Bronchial epithelial cell (primary cell): ENCODE data around the gene CAPN10. TPM values are rescaled to one million over a fixed set of nuclear protein-coding genes. Genes with fewer than 3 reads are reported as not detected.

Source experiments
- DNase-seq: peaks from one replicate; pipeline ENCODE4 v3.0.0-alpha.2; 2010; ENCODE audit warnings: low read depth
- FAIRE-seq: peaks from 2 replicates; lab custom pipeline; 2011; peaks lifted over from hg19 to GRCh38; lab: Jason Lieb, UNC
- H3K27me3 ChIP-seq: 2 replicates; pipeline ENCODE4 v1.5.1; 2011; ENCODE audit warnings: low read length; ENCODE audit not compliant: control insufficient read depth, insufficient read depth
- H3K36me3 ChIP-seq: 2 replicates; pipeline ENCODE4 v1.5.1; 2011; ENCODE audit warnings: low read length; ENCODE audit not compliant: control insufficient read depth, insufficient read depth
- H3K4me3 ChIP-seq: 2 replicates; pipeline ENCODE4 v1.5.1; 2011; ENCODE audit warnings: mild to moderate bottlenecking, low read depth, low read length, control low read depth
- total RNA-seq: library from RNA; depleted of rRNA; stranded (reverse); fragments of >200 nt; gene quantifications from 2 replicates; pipeline ENCODE4 v1.2.1, GENCODE V29; 2014
- TF ChIP-seq, protein P1 (sequence below): IDR thresholded peaks from 2 replicates; pipeline ENCODE4 v1.5.1; 2011; ENCODE audit warnings: mild to moderate bottlenecking, moderate library complexity, low read length, control low read depth, inconsistent platforms; ENCODE audit not compliant: insufficient read depth, severe bottlenecking

CAPN10 gene
- total RNA-seq, 1 donor from 2014 or later, result 13.4 TPM

DNA sequence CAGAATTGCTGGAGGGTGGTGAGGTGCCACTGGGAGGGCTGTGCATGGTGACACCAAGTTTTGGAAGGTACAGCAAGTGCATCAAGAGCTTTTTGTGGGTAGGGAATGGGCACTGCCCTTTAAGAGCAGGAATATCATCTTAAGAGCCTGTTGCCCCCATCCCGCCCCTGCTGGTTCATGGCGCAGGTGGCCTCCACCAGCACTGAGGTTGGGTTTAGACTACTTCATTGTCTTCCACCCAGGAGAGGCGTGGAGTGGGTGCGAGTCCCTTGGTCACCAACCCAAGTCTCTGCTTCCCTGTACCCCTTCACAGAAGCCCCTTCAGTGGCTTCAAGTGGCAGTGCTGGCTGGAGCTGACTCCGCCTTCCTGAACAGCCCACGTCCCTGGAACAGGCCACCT, 10.5 kb upstream of the CAPN10 start:
- TF ChIP-seq, protein P1, sequence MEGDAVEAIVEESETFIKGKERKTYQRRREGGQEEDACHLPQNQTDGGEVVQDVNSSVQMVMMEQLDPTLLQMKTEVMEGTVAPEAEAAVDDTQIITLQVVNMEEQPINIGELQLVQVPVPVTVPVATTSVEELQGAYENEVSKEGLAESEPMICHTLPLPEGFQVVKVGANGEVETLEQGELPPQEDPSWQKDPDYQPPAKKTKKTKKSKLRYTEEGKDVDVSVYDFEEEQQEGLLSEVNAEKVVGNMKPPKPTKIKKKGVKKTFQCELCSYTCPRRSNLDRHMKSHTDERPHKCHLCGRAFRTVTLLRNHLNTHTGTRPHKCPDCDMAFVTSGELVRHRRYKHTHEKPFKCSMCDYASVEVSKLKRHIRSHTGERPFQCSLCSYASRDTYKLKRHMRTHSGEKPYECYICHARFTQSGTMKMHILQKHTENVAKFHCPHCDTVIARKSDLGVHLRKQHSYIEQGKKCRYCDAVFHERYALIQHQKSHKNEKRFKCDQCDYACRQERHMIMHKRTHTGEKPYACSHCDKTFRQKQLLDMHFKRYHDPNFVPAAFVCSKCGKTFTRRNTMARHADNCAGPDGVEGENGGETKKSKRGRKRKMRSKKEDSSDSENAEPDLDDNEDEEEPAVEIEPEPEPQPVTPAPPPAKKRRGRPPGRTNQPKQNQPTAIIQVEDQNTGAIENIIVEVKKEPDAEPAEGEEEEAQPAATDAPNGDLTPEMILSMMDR, result no peak
- peaks cover 13% of the 10 kb centered on the region for H3K36me3 ChIP-seq
- DNase-seq (no peak), FAIRE-seq (no peak)
- no peaks in the 10 kb centered on the region for H3K27me3 ChIP-seq
- no peak overlapping the region for H3K4me3 ChIP-seq

DNA sequence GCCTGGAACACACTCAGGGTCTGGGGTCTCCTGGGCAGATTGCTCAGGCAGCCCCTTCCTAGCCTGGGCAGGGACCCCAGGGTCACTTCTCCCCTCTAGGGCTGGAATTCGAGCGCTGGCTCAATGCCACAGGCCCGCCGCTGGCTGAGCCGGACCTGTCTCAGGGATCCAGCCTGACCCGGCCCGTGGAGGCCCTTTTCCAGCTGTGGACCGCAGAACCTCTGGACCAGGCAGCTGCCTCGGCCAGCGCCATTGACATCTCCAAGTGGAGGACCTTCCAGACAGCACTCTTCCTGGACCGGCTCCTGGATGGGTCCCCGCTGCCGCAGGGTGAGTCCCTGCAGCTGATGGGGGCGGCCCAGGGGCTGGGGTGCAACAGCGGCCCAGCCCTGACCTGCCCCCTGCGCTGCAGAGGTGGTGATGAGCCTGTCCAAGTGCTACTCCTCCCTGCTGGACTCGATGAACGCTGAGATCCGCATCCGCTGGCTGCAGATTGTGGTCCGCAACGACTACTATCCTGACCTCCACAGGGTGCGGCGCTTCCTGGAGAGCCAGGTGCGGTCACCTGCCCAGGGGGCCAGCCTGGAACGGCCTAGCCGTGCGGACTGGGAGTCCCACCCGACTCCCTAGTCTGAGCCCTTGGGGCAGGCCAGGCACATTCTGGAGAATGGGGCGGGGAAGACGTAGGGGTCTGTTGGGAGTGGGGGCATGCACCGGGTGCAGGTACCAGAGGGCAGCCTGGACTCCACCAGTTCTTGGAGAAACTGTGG, 9.9 kb upstream of the CAPN10 start:
- FAIRE-seq (no peak), DNase-seq (no peak)
- peaks cover 13% of the 10 kb centered on the region for H3K36me3 ChIP-seq
- no peaks in the 10 kb centered on the region for H3K27me3 ChIP-seq
- H3K4me3 ChIP-seq, result no peak overlapping the region
- TF ChIP-seq, protein P1, result no peak

DNA sequence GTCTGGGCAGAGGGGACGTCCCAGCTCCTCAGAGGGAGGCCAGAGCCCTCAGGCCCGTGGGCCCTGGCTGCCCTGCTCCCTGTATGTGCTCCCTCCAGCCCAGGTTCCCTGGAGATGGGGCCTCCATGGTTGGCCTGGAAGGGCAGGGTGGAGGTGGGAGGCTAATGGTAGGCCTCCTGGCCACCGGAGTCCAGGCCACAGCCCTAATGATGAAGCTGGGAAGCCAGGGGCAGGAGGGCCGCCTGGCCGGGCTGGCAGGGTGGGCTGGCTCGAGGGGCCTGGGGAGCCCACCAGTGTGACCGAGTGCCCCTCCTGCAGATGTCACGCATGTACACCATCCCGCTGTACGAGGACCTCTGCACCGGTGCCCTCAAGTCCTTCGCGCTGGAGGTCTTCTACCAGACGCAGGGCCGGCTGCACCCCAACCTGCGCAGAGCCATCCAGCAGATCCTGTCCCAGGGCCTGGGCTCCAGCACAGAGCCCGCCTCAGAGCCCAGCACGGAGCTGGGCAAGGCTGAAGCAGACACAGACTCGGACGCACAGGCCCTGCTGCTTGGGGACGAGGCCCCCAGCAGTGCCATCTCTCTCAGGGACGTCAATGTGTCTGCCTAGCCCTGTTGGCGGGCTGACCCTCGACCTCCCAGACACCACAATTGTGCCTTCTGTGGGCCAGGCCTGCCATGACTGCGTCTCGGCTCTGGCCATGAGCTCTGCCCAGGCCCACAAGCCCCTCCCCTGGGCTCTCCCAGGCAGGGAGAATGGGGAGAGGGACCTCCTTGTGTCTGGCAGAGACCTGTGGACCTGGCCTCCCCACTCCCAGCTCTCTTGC, 9.0 kb upstream of the CAPN10 start:
- Histone ChIP-seq H3K27me3 (no peaks in the 10 kb centered on the region), H3K4me3 (no peak overlapping the region), H3K36me3 (peaks cover 13% of the 10 kb centered on the region)
- TF ChIP-seq, protein P1, result no peak
- FAIRE-seq (no peak), DNase-seq (no peak)

DNA sequence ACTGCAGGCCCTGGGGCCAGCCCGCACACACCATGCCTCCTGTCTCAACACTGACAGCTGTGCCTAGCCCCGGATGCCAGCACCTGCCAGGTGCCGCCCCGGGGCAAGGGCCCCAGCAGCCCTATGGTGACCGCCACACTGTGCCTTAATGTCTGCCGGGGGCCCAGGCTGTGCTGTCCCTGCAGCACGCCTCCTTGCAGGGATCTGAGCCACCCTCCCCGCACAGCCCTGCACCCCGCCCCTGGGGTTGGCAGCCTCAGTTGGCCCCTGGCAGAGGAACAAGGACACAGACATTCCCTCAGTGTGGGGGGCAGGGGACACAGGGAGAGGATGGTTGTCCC, 8.5 kb upstream of the CAPN10 start:
- TF ChIP-seq, protein P1, result no peak
- DNase-seq, result no peak
- Histone ChIP-seq H3K27me3 (no peaks in the 10 kb centered on the region), H3K36me3 (peaks cover 13% of the 10 kb centered on the region), H3K4me3 (no peak overlapping the region)
- FAIRE-seq, result no peak

DNA sequence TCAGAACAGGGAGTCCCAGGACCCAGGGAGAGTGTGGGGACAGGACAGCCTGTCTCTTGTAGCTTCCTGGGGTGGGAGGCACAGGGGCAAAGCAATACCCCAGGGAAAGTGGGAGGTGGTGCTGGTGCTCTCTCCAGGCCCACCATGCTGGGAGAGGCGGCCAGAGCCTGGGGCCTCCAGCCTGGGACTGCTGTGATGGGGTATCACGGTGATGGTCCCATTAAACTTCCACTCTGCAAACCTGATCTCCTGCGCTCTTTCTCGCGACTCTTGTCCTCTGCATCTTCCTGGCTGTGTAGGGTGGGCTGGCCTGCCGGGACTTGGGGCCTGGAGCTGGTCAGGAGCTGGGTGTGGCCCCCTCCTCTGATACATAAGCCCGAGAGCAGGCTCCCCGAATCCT, 8.0 kb upstream of the CAPN10 start:
- no peak overlapping the region for H3K4me3 ChIP-seq
- no peaks in the 10 kb centered on the region for H3K27me3 ChIP-seq
- DNase-seq (no peak), FAIRE-seq (peak; percentile 40)
- H3K36me3 ChIP-seq, result peaks cover 13% of the 10 kb centered on the region
- TF ChIP-seq, protein P1, result no peak
